OCI-LY3 (cell line): ENCODE results near the gene BATF.
A peak's percentile ranks its signal among the peaks of the same experiment; 100 is the strongest.
"Not testable (repeated sequence)": the region's sequence is repeated elsewhere in the genome, so short reads cannot be mapped to it uniquely, and the experiment has no call there.

Experiments used
- H2AFZ ChIP-seq: fragments of 200-600, 300-600 bp; shearing (Covaris generic); 2 replicates; pipeline ENCODE4 v1.6.0; 2014; ENCODE audit warnings: antibody characterized with exemption, low read depth, low read length
- H3K27ac ChIP-seq: fragments of 200-600, 300-600 bp; sonication (generic); 2 replicates; pipeline ENCODE4 v1.5.1; 2014; ENCODE audit warnings: mild to moderate bottlenecking, low read length, moderate library complexity, mixed read lengths
- H3K27me3 ChIP-seq: fragments of 200-600, 300-600 bp; sonication (generic); 2 replicates; pipeline ENCODE4 v1.6.1; 2014; ENCODE audit warnings: low read depth, low read length, mixed read lengths
- H3K36me3 ChIP-seq: fragments of 200-600, 300-600 bp; sonication (generic); replicated peaks from 2 replicates; pipeline ENCODE3; 2014; ENCODE audit warnings: low read depth, low read length, mixed read lengths
- H3K4me1 ChIP-seq: fragments of 300-600, 200-600 bp; sonication (generic); 2 replicates; pipeline ENCODE4 v1.6.1; 2014; ENCODE audit warnings: low read length, mixed read lengths
- H3K4me2 ChIP-seq: fragments of 200-600, 300-600 bp; sonication (generic); 2 replicates; pipeline ENCODE4 v1.6.1; 2014; ENCODE audit warnings: low read length, mixed read lengths
- H3K4me3 ChIP-seq: fragments of 300-600, 200-600 bp; sonication (generic); 2 replicates; pipeline ENCODE4 v1.5.1; 2014; ENCODE audit warnings: antibody characterized with exemption, mild to moderate bottlenecking, low read length, moderate library complexity
- H3K79me2 ChIP-seq: fragments of 300-600, 200-600 bp; shearing (Covaris generic); 2 replicates; pipeline ENCODE4 v1.6.1; 2014; ENCODE audit warnings: mild to moderate bottlenecking, low read length, mixed read lengths
- H3K9ac ChIP-seq: fragments of 300-600, 200-600 bp; shearing (Covaris generic); 2 replicates; pipeline ENCODE4 v1.6.0; 2014; ENCODE audit warnings: mild to moderate bottlenecking, low read length, moderate library complexity
- H3K9me3 ChIP-seq: fragments of 200-600, 300-600 bp; shearing (Covaris generic); 2 replicates; pipeline ENCODE4 v1.6.1; 2014; ENCODE audit warnings: low read length, mixed read lengths; ENCODE audit not compliant: insufficient read depth
- H4K20me1 ChIP-seq: fragments of 200-600, 300-600 bp; sonication (generic); 2 replicates; pipeline ENCODE4 v1.6.1; 2016; ENCODE audit warnings: low read length, mixed read lengths; ENCODE audit not compliant: insufficient read depth
- EZH2phosphoT487 ChIP-seq: fragments of 200-600 bp; shearing (Covaris generic); IDR thresholded peaks from 2 replicates; pipeline ENCODE4 v1.6.1; 2018; ENCODE audit warnings: antibody characterized with exemption, mixed run types, low read depth
- TF ChIP-seq, protein P1 (sequence below): fragments of 200-600, 300-600 bp; sonication (generic); IDR thresholded peaks from 2 replicates; pipeline ENCODE4 v1.5.1; 2014; ENCODE audit warnings: antibody characterized with exemption, low read length, low read depth

BATF gene, protein sequence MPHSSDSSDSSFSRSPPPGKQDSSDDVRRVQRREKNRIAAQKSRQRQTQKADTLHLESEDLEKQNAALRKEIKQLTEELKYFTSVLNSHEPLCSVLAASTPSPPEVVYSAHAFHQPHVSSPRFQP

DNA sequence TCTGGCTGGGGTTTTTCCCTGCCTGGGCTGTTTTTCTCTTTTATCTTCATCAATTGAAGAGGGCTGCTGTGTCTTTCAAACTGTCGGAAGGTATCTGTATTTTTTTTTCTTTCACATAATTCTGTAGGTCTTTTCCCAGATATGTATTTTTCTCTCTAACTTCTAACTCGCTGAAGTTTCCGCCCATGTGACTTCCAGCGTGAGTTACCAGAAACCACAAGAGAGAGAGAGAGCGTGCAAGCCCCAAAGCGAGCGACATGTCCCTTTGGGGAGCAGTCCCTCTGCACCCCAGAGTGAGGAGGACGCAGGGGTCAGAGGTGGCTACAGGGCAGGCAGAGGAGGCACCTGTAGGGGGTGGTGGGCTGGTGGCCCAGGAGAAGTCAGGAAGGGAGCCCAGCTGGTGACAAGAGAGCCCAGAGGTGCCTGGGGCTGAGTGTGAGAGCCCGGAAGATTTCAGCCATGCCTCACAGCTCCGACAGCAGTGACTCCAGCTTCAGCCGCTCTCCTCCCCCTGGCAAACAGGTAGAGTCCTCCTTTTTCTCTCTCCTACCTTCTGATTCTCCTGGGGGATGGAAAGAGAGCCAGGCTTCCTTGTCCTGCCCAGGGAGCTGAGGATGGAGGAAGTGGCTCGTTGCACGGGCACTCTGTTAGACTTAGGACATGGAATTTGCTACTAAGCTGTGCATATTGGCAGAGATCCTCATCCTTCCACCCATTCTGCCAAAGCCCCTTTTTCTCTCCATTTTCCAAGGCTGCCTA is at the start of gene BATF:
Gene BATF, plus strand, starts transcription at position 246 of the 759 bp plus-strand sequence. Its CDS starts 214 bp downstream, at position 460.
- Histone ChIP-seq H2AFZ (no peak within 1 kb of the TSS), H3K4me2 (peak within 1 kb of the TSS; percentile 100), H3K27ac (peak within 1 kb of the TSS; percentile 99), H3K4me3 (peak within 1 kb of the TSS; percentile 85), H3K36me3 (peaks cover 75% of the 10 kb centered on the region), H3K4me1 (peaks cover 85% of the 10 kb centered on the region), H3K9ac (peak within 1 kb of the TSS; percentile 100), H3K79me2 (peaks cover 100% of the 10 kb centered on the region), H3K9me3 (no peaks in the 10 kb centered on the region), H4K20me1 (peaks cover 5% of the 10 kb centered on the region; the same call in 1 of the 2 replicates), H3K27me3 (no peaks in the 10 kb centered on the region)
- no peak for TF ChIP-seq EZH2phosphoT487
- TF ChIP-seq, protein P1, sequence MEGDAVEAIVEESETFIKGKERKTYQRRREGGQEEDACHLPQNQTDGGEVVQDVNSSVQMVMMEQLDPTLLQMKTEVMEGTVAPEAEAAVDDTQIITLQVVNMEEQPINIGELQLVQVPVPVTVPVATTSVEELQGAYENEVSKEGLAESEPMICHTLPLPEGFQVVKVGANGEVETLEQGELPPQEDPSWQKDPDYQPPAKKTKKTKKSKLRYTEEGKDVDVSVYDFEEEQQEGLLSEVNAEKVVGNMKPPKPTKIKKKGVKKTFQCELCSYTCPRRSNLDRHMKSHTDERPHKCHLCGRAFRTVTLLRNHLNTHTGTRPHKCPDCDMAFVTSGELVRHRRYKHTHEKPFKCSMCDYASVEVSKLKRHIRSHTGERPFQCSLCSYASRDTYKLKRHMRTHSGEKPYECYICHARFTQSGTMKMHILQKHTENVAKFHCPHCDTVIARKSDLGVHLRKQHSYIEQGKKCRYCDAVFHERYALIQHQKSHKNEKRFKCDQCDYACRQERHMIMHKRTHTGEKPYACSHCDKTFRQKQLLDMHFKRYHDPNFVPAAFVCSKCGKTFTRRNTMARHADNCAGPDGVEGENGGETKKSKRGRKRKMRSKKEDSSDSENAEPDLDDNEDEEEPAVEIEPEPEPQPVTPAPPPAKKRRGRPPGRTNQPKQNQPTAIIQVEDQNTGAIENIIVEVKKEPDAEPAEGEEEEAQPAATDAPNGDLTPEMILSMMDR = no peak

DNA sequence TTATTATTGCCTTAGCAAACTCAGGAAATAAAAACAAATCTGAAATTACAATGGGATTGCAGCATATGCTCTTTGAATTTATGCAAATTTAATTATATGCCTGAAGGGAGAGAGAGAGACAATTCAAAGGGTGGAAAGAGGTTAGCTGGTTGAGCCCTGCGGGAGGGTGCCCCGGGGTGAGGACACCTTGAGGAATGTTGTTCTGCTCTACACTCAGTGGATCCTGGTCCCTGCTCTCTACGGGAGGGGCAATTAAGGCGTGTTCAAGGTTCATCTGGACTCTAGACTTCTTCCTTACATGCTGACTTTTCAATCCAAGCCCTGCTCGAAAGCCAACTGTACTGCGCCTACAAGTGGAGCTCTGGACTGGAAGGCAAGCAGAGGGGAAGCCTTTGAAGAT is 48.1 kb upstream of the BATF start:
- H3K27ac ChIP-seq, H2AFZ ChIP-seq, H3K4me3 ChIP-seq, H3K9me3 ChIP-seq, H3K4me2 ChIP-seq, H3K27me3 ChIP-seq, H3K9ac ChIP-seq: not testable (repeated sequence)
- Histone ChIP-seq H3K79me2 (peaks cover 15% of the 10 kb centered on the region), H4K20me1 (peaks cover 14% of the 10 kb centered on the region), H3K36me3 (peaks cover 74% of the 10 kb centered on the region), H3K4me1 (peaks cover 28% of the 10 kb centered on the region)

DNA sequence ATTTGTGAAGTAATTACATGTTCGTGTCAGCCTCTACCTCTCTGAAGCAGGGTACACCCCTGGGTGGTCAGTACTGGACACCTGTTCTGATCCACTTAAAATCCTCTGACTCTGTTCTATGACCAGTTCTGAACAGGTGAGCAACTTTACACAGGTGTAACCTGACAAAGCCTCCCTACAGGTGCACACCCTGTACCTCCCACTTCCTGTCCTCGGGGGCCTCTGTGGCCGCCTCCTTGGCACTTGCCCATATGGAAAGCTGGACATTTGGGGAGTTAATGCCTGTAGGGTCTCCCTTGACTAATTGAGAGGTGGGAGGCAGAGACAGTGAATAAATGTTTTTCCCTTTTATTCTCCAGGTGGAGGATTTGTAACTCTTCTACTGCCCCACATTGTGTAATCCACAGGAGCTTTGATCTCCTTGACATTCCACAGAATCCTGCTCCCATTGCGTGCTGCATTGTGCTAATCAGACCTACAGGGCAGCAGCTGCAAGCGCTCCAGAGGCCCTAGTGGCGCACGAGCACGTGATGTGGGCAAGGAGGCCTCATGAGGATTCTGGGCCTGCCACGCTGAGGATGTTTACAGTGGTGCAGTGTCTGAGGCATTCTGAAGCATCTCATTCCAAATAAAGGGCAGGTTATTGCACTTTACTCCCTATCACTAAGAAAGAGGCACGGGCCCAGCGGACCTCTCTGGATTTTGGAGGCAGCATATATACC is 45.8 kb upstream of the BATF start:
- Histone ChIP-seq H3K27ac (peak overlapping the region; percentile 97; the same call in 1 of the 2 replicates), H3K79me2 (peaks cover 2% of the 10 kb centered on the region; the same call in 1 of the 2 replicates), H3K4me3 (no peak overlapping the region), H2AFZ (no peak overlapping the region), H3K27me3 (no peaks in the 10 kb centered on the region), H3K4me1 (peaks cover 33% of the 10 kb centered on the region), H3K36me3 (peaks cover 63% of the 10 kb centered on the region), H3K9me3 (peaks cover 7% of the 10 kb centered on the region; the same call in 1 of the 2 replicates), H3K4me2 (no peak overlapping the region), H4K20me1 (peaks cover 4% of the 10 kb centered on the region; the same call in 1 of the 2 replicates), H3K9ac (no peak overlapping the region)
- no peak for TF ChIP-seq EZH2phosphoT487
- TF ChIP-seq, protein P1 = no peak

DNA sequence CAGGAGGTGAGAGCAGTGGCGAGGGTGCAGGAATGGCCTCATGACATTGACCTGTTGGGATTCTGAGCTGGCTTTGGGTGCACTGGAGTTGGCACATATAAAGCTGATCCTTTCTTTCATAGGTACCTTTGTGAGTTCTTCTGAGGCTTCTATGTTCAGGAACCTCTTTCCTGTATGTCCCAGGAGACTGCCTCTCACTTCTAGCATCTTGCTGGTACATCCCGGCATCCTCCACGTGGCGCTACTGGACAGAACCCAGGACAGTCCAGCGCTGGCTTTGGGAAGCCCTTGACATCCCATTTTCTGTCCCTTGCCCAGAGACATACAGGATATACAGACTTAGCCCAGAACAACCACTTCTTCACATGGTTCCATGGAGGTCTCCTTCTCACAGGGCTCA is 44.4 kb upstream of the BATF start:
- Histone ChIP-seq H3K36me3 (peaks cover 49% of the 10 kb centered on the region), H3K9me3 (peaks cover 9% of the 10 kb centered on the region; the same call in 1 of the 2 replicates), H3K27me3 (no peaks in the 10 kb centered on the region), H3K4me1 (peaks cover 33% of the 10 kb centered on the region), H3K79me2 (no peaks in the 10 kb centered on the region), H3K9ac (no peak overlapping the region), H3K4me3 (no peak overlapping the region), H3K4me2 (no peak overlapping the region), H4K20me1 (no peaks in the 10 kb centered on the region), H3K27ac (peak overlapping the region; percentile 97), H2AFZ (no peak overlapping the region)
- TF ChIP-seq EZH2phosphoT487 = no peak
- TF ChIP-seq, protein P1 = no peak
